WTC11 (cell line): ENCODE measurements around the gene ZNF554. TPM values are rescaled to one million over a fixed set of nuclear protein-coding genes. Genes with fewer than 3 reads are reported as not detected.

Experiments
- ATAC-seq: fragments of 200-7000 bp; cut with Tn5 transposase; 2 replicates; pipeline ENCODE4 v1.10.0; 2021; ENCODE audit warnings: mild to moderate bottlenecking, moderate library complexity
- CTCF ChIA-PET: fragments of 300-600 bp; sonication (Branson Sonifier 250); formaldehyde crosslinking; loops from one replicate; lab custom pipeline; 2021; ENCODE audit warnings: antibody characterized with exemption; lab: Charles Lee
- POLR2A ChIA-PET: fragments of 350-600 bp; sonication (Branson Sonifier 250); formaldehyde crosslinking; loops from one replicate; lab custom pipeline; 2021; ENCODE audit warnings: antibody characterized with exemption; lab: Charles Lee
- DNase-seq: peaks from one replicate; pipeline ENCODE4 v3.0.0; 2021; ENCODE audit warnings: low spot score
- H3K27ac Mint-ChIP-seq: 2 replicates; pipeline ENCODE4 v1.8.0; 2021; ENCODE audit warnings: mixed read lengths
- H3K27me3 Mint-ChIP-seq: 2 replicates; pipeline ENCODE4 v1.8.0; 2021; ENCODE audit warnings: low read depth, mild to moderate bottlenecking, moderate library complexity, mixed read lengths
- H3K36me3 Mint-ChIP-seq: 2 replicates; pipeline ENCODE4 v1.8.0; 2021; ENCODE audit warnings: mixed read lengths
- H3K4me1 Mint-ChIP-seq: 2 replicates; pipeline ENCODE4 v1.8.0; 2022; ENCODE audit warnings: mixed read lengths
- H3K4me3 Mint-ChIP-seq: 2 replicates; pipeline ENCODE4 v1.8.0; 2021; ENCODE audit warnings: mild to moderate bottlenecking, moderate library complexity, mixed read lengths
- H3K9me3 Mint-ChIP-seq: 2 replicates; pipeline ENCODE4 v1.8.0; 2021; ENCODE audit warnings: mixed read lengths
- CDX4 ChIP-seq: fragments of 250-450 bp; sonication (Bioruptor Pico); IDR thresholded peaks from 2 replicates; pipeline ENCODE4 v1.9.0; 2021; ENCODE audit warnings: moderate library complexity, mild to moderate bottlenecking, inconsistent platforms, borderline replicate concordance
- ERG ChIP-seq: fragments of 250-450 bp; sonication (Bioruptor Pico); IDR thresholded peaks from 2 replicates; pipeline ENCODE4 v1.8.0; 2021; ENCODE audit warnings: mild to moderate bottlenecking
- ETV6 ChIP-seq: sonication (generic); formaldehyde crosslinking; IDR thresholded peaks from 2 replicates; pipeline ENCODE4 v1.8.1; 2022; ENCODE audit warnings: mild to moderate bottlenecking, missing genetic modification reagents
- FOXK1 ChIP-seq: sonication (generic); formaldehyde crosslinking; IDR thresholded peaks from 2 replicates; pipeline ENCODE4 v1.8.0; 2022; ENCODE audit warnings: mild to moderate bottlenecking, moderate library complexity, missing genetic modification reagents
- FOXP1 ChIP-seq: sonication (generic); formaldehyde crosslinking; IDR thresholded peaks from 2 replicates; pipeline ENCODE4 v1.8.0; 2022; ENCODE audit warnings: missing genetic modification reagents, mild to moderate bottlenecking, moderate library complexity, borderline replicate concordance
- FOXP4 ChIP-seq: sonication (generic); formaldehyde crosslinking; IDR thresholded peaks from 2 replicates; pipeline ENCODE4 v1.8.0; 2022; ENCODE audit warnings: mild to moderate bottlenecking, missing genetic modification reagents
- JAZF1 ChIP-seq: fragments of 250-450 bp; sonication (Bioruptor Pico); IDR thresholded peaks from 2 replicates; pipeline ENCODE4 v1.9.0; 2021; ENCODE audit warnings: moderate library complexity, mild to moderate bottlenecking, inconsistent platforms
- JUN ChIP-seq: sonication (generic); formaldehyde crosslinking; IDR thresholded peaks from 2 replicates; pipeline ENCODE4 v1.8.0; 2023; ENCODE audit warnings: mild to moderate bottlenecking, missing genetic modification reagents
- NFATC4 ChIP-seq: fragments of 250-450 bp; sonication (Bioruptor Pico); IDR thresholded peaks from 2 replicates; pipeline ENCODE4 v1.9.0; 2021; ENCODE audit warnings: mild to moderate bottlenecking
- NR2C2 ChIP-seq: sonication (generic); formaldehyde crosslinking; IDR thresholded peaks from 2 replicates; pipeline ENCODE4 v1.8.0; 2022; ENCODE audit warnings: mild to moderate bottlenecking, missing genetic modification reagents
- NR3C1 ChIP-seq: sonication (generic); formaldehyde crosslinking; conservative IDR thresholded peaks from 2 replicates; pipeline ENCODE4 v1.8.1; 2023; ENCODE audit warnings: low read depth, mild to moderate bottlenecking, missing genetic modification reagents
- PREB ChIP-seq: sonication (generic); formaldehyde crosslinking; IDR thresholded peaks from 2 replicates; pipeline ENCODE4 v1.8.1; 2022; ENCODE audit warnings: mild to moderate bottlenecking, missing genetic modification reagents, moderate library complexity, borderline replicate concordance
- RELA ChIP-seq: sonication (generic); formaldehyde crosslinking; IDR thresholded peaks from 2 replicates; pipeline ENCODE4 v1.8.1; 2022; ENCODE audit warnings: missing genetic modification reagents, mild to moderate bottlenecking, borderline replicate concordance
- ZNF232 ChIP-seq: sonication (generic); formaldehyde crosslinking; IDR thresholded peaks from 2 replicates; pipeline ENCODE4 v1.8.0; 2022; ENCODE audit warnings: mild to moderate bottlenecking, missing genetic modification reagents
- total RNA-seq: library from RNA; stranded (reverse); gene quantifications from 3 replicates; pipeline ENCODE4 v1.2.3, GENCODE V29; 2021
- TF ChIP-seq, protein P1 (sequence below): sonication (generic); formaldehyde crosslinking; IDR thresholded peaks from 2 replicates; pipeline ENCODE4 v1.8.0; 2022; ENCODE audit warnings: mild to moderate bottlenecking, missing genetic modification reagents
- TF ChIP-seq, protein P2 (sequence below): sonication (generic); formaldehyde crosslinking; IDR thresholded peaks from 2 replicates; pipeline ENCODE4 v1.8.1; 2022; ENCODE audit warnings: mild to moderate bottlenecking, moderate library complexity, missing genetic modification reagents
- TF ChIP-seq, protein P3 (sequence below): sonication (generic); formaldehyde crosslinking; IDR thresholded peaks from 2 replicates; pipeline ENCODE4 v1.8.0; 2023; ENCODE audit warnings: missing genetic modification reagents
- TF ChIP-seq, protein P4 (sequence below): fragments of 250-450 bp; sonication (Bioruptor Pico); IDR thresholded peaks from 2 replicates; pipeline ENCODE4 v1.9.0; 2021; ENCODE audit warnings: mild to moderate bottlenecking

Gene ZNF554
- total RNA-seq, 1 experiment from 2014 or later = 5.7 TPM

DNA sequence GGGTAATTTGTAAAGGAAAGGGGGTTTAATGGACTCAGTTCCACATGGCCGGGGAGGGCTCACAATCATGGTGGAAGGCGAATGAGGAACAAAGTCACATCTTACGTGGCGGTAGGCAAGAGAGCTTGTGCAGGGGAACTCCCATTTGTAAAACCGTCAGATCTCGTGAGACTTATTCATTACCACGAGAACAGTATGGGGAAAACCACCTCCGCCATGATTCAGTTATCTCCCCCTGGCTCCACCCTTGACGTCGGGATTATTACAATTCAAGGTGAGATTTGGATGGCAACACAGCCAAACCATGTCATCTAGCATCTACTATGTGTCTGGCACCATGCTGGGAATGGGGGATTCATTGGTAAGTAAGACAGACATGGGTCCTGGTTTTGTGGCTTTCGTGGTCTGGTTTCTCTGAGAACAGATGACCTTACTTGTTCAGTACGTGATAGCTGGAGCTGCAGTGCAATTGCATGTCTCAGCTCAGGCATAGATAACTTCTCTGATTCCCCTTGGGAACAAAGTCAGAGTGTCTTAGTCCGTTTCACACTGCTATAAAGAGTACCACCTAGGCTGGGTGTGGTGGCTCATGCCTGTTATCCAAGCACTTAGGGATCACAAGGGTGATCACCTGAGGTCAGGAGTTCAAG is 8.3 kb downstream of the ZNF554 start:
- Mint-ChIP-seq H3K4me3 (no peak overlapping the region), H3K36me3 (peaks cover 51% of the 10 kb centered on the region), H3K27me3 (peaks cover 8% of the 10 kb centered on the region; the same call in 1 of the 2 replicates), H3K4me1 (no peaks in the 10 kb centered on the region), H3K27ac (no peak overlapping the region), H3K9me3 (peaks cover 43% of the 10 kb centered on the region)
- CTCF ChIA-PET = no interaction called here
- DNase-seq (no peak), ATAC-seq (no peak)
- POLR2A ChIA-PET = no interaction called here
- TF ChIP-seq NFATC4 (CRISPR knock-in tag) = no peak
- no peak for TF ChIP-seq FOXK1 (CRISPR knock-in tag)
- TF ChIP-seq JAZF1 (CRISPR knock-in tag) = no peak
- TF ChIP-seq FOXP1 (CRISPR knock-in tag) = no peak
- TF ChIP-seq, protein P1, sequence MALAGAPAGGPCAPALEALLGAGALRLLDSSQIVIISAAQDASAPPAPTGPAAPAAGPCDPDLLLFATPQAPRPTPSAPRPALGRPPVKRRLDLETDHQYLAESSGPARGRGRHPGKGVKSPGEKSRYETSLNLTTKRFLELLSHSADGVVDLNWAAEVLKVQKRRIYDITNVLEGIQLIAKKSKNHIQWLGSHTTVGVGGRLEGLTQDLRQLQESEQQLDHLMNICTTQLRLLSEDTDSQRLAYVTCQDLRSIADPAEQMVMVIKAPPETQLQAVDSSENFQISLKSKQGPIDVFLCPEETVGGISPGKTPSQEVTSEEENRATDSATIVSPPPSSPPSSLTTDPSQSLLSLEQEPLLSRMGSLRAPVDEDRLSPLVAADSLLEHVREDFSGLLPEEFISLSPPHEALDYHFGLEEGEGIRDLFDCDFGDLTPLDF (CRISPR knock-in tag) = no peak
- TF ChIP-seq PREB = no peak
- no peak for TF ChIP-seq FOXP4 (CRISPR knock-in tag)
- TF ChIP-seq CDX4 (CRISPR knock-in tag) = no peak
- TF ChIP-seq, protein P2, sequence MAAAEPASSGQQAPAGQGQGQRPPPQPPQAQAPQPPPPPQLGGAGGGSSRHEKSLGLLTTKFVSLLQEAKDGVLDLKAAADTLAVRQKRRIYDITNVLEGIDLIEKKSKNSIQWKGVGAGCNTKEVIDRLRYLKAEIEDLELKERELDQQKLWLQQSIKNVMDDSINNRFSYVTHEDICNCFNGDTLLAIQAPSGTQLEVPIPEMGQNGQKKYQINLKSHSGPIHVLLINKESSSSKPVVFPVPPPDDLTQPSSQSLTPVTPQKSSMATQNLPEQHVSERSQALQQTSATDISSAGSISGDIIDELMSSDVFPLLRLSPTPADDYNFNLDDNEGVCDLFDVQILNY (CRISPR knock-in tag) = no peak
- no peak for TF ChIP-seq NR2C2
- TF ChIP-seq JUN (CRISPR knock-in tag) = no peak
- no peak for TF ChIP-seq ZNF232 (CRISPR knock-in tag)
- TF ChIP-seq, protein P3, sequence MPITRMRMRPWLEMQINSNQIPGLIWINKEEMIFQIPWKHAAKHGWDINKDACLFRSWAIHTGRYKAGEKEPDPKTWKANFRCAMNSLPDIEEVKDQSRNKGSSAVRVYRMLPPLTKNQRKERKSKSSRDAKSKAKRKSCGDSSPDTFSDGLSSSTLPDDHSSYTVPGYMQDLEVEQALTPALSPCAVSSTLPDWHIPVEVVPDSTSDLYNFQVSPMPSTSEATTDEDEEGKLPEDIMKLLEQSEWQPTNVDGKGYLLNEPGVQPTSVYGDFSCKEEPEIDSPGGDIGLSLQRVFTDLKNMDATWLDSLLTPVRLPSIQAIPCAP (CRISPR knock-in tag) = no peak
- no peak for TF ChIP-seq RELA (CRISPR knock-in tag)
- no peak for TF ChIP-seq ETV6 (CRISPR knock-in tag)
- TF ChIP-seq, protein P4, sequence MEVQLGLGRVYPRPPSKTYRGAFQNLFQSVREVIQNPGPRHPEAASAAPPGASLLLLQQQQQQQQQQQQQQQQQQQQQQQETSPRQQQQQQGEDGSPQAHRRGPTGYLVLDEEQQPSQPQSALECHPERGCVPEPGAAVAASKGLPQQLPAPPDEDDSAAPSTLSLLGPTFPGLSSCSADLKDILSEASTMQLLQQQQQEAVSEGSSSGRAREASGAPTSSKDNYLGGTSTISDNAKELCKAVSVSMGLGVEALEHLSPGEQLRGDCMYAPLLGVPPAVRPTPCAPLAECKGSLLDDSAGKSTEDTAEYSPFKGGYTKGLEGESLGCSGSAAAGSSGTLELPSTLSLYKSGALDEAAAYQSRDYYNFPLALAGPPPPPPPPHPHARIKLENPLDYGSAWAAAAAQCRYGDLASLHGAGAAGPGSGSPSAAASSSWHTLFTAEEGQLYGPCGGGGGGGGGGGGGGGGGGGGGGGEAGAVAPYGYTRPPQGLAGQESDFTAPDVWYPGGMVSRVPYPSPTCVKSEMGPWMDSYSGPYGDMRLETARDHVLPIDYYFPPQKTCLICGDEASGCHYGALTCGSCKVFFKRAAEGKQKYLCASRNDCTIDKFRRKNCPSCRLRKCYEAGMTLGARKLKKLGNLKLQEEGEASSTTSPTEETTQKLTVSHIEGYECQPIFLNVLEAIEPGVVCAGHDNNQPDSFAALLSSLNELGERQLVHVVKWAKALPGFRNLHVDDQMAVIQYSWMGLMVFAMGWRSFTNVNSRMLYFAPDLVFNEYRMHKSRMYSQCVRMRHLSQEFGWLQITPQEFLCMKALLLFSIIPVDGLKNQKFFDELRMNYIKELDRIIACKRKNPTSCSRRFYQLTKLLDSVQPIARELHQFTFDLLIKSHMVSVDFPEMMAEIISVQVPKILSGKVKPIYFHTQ (CRISPR knock-in tag) = no peak
- no peak for TF ChIP-seq ERG (CRISPR knock-in tag)
- TF ChIP-seq NR3C1 (CRISPR knock-in tag) = no peak
